WTC11 (cell line): ENCODE data around the gene CORO7. TPM values are rescaled to one million over a fixed set of nuclear protein-coding genes. Genes with fewer than 3 reads are reported as not detected.
A peak's percentile ranks its signal among the peaks of the same experiment; 100 is the strongest.

Experiments used
- ATAC-seq: fragments of 200-7000 bp; cut with Tn5 transposase; 2 replicates; pipeline ENCODE4 v1.10.0; 2021; ENCODE audit warnings: mild to moderate bottlenecking, moderate library complexity
- CTCF ChIA-PET: fragments of 300-600 bp; sonication (Branson Sonifier 250); formaldehyde crosslinking; loops from one replicate; lab custom pipeline; 2021; ENCODE audit warnings: antibody characterized with exemption; lab: Charles Lee
- POLR2A ChIA-PET: fragments of 350-600 bp; sonication (Branson Sonifier 250); formaldehyde crosslinking; loops from one replicate; lab custom pipeline; 2021; ENCODE audit warnings: antibody characterized with exemption; lab: Charles Lee
- DNase-seq: peaks from one replicate; pipeline ENCODE4 v3.0.0; 2021; ENCODE audit warnings: low spot score
- H3K27ac Mint-ChIP-seq: 2 replicates; pipeline ENCODE4 v1.8.0; 2021; ENCODE audit warnings: mixed read lengths
- H3K27me3 Mint-ChIP-seq: 2 replicates; pipeline ENCODE4 v1.8.0; 2021; ENCODE audit warnings: low read depth, mild to moderate bottlenecking, moderate library complexity, mixed read lengths
- H3K36me3 Mint-ChIP-seq: 2 replicates; pipeline ENCODE4 v1.8.0; 2021; ENCODE audit warnings: mixed read lengths
- H3K4me1 Mint-ChIP-seq: 2 replicates; pipeline ENCODE4 v1.8.0; 2022; ENCODE audit warnings: mixed read lengths
- H3K4me3 Mint-ChIP-seq: 2 replicates; pipeline ENCODE4 v1.8.0; 2021; ENCODE audit warnings: mild to moderate bottlenecking, moderate library complexity, mixed read lengths
- H3K9me3 Mint-ChIP-seq: 2 replicates; pipeline ENCODE4 v1.8.0; 2021; ENCODE audit warnings: mixed read lengths
- CREM ChIP-seq: sonication (generic); formaldehyde crosslinking; IDR thresholded peaks from 2 replicates; pipeline ENCODE4 v1.8.1; 2022; ENCODE audit warnings: mild to moderate bottlenecking, missing genetic modification reagents, moderate library complexity
- ETV6 ChIP-seq: sonication (generic); formaldehyde crosslinking; IDR thresholded peaks from 2 replicates; pipeline ENCODE4 v1.8.1; 2022; ENCODE audit warnings: mild to moderate bottlenecking, missing genetic modification reagents
- FOXK1 ChIP-seq: sonication (generic); formaldehyde crosslinking; IDR thresholded peaks from 2 replicates; pipeline ENCODE4 v1.8.0; 2022; ENCODE audit warnings: mild to moderate bottlenecking, moderate library complexity, missing genetic modification reagents
- GABPB1 ChIP-seq: sonication (generic); formaldehyde crosslinking; IDR thresholded peaks from 2 replicates; pipeline ENCODE4 v1.8.1; 2023; ENCODE audit warnings: mild to moderate bottlenecking, missing genetic modification reagents
- GTF2I ChIP-seq: fragments of 250-450 bp; sonication (Bioruptor Pico); conservative IDR thresholded peaks from 2 replicates; pipeline ENCODE4 v1.4.0; 2021; ENCODE audit warnings: mild to moderate bottlenecking
- KAT7 ChIP-seq: sonication (generic); formaldehyde crosslinking; IDR thresholded peaks from 2 replicates; pipeline ENCODE4 v1.8.1; 2023; ENCODE audit warnings: missing genetic modification reagents, mild to moderate bottlenecking, borderline replicate concordance
- MYBL2 ChIP-seq: sonication (generic); formaldehyde crosslinking; IDR thresholded peaks from 2 replicates; pipeline ENCODE4 v1.8.1; 2023; ENCODE audit warnings: mild to moderate bottlenecking, moderate library complexity, missing genetic modification reagents
- NFE2L1 ChIP-seq: sonication (generic); formaldehyde crosslinking; IDR thresholded peaks from 2 replicates; pipeline ENCODE4 v1.8.1; 2023; ENCODE audit warnings: missing genetic modification reagents
- NR2C2 ChIP-seq: sonication (generic); formaldehyde crosslinking; IDR thresholded peaks from 2 replicates; pipeline ENCODE4 v1.8.0; 2022; ENCODE audit warnings: mild to moderate bottlenecking, missing genetic modification reagents
- NR3C1 ChIP-seq: sonication (generic); formaldehyde crosslinking; conservative IDR thresholded peaks from 2 replicates; pipeline ENCODE4 v1.8.1; 2023; ENCODE audit warnings: low read depth, mild to moderate bottlenecking, missing genetic modification reagents
- RELA ChIP-seq: sonication (generic); formaldehyde crosslinking; IDR thresholded peaks from 2 replicates; pipeline ENCODE4 v1.8.1; 2022; ENCODE audit warnings: missing genetic modification reagents, mild to moderate bottlenecking, borderline replicate concordance
- SP1 ChIP-seq: sonication (generic); formaldehyde crosslinking; conservative IDR thresholded peaks from 2 replicates; pipeline ENCODE4 v1.8.1; 2022; ENCODE audit warnings: missing genetic modification reagents
- ZBTB21 ChIP-seq: sonication (generic); formaldehyde crosslinking; IDR thresholded peaks from 2 replicates; pipeline ENCODE4 v1.8.1; 2023; ENCODE audit warnings: mild to moderate bottlenecking, missing genetic modification reagents, borderline replicate concordance
- ZNF416 ChIP-seq: fragments of 250-450 bp; sonication (Bioruptor Pico); IDR thresholded peaks from 2 replicates; pipeline ENCODE4 v1.9.0; 2021; ENCODE audit warnings: mild to moderate bottlenecking, inconsistent platforms
- total RNA-seq: library from RNA; stranded (reverse); gene quantifications from 3 replicates; pipeline ENCODE4 v1.2.3, GENCODE V29; 2021
- TF ChIP-seq, protein P1 (sequence below): sonication (generic); formaldehyde crosslinking; IDR thresholded peaks from 2 replicates; pipeline ENCODE4 v1.8.1; 2023; ENCODE audit warnings: mild to moderate bottlenecking, moderate library complexity, missing genetic modification reagents
- TF ChIP-seq, protein P2 (sequence below): sonication (generic); formaldehyde crosslinking; IDR thresholded peaks from 2 replicates; pipeline ENCODE4 v1.8.0; 2022; ENCODE audit warnings: mild to moderate bottlenecking, missing genetic modification reagents
- TF ChIP-seq, protein P3 (sequence below): sonication (generic); formaldehyde crosslinking; IDR thresholded peaks from 2 replicates; pipeline ENCODE4 v1.8.1; 2022; ENCODE audit warnings: mild to moderate bottlenecking, moderate library complexity, missing genetic modification reagents
- TF ChIP-seq, protein P4 (sequence below): sonication (generic); formaldehyde crosslinking; IDR thresholded peaks from 2 replicates; pipeline ENCODE4 v1.8.0; 2022; ENCODE audit warnings: mild to moderate bottlenecking, missing genetic modification reagents

Gene CORO7
- total RNA-seq, 1 experiment from 2014 or later: 45.5 TPM

DNA sequence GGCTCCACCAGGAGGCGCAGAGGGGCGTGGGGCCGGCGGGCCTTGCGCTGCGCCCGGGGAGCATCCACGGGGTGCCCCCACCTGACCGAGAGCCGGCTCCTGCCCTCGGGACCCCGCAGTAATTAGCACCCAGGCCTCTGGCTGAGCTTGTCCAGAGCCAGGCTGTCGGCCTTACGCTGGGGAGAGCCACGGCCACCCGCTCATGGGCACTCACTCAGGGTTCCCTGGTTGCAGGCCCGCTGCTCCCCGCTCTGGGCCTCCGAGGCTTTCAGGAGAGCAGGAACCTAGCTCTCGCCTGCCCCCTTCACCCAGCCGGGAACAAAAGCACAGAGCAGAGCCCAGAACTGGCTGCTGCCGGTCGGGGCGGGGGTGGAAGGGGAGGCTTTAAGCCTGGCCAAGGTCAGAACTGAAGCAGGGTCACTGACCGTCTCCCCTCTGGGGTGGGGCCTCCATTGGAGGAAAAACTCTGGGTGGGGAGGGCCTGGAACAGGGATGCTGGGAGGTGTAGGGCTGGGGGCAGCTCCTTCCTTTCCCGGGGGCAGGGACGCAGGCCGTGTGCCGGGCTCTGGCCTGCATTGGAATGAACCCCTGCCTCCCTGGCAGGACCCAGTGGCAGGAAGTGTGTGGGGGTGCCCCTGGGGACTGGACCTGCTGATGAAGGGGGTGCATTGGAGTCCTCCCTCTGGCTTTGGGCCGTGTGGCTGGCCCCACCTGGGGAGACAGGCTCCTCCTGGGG lies 88.2 kb downstream of the CORO7 start:
- peak; percentile 48; the same call in 1 of the 2 replicates for TF ChIP-seq ZBTB21
- TF ChIP-seq ZNF416 (CRISPR knock-in tag): no peak
- TF ChIP-seq FOXK1 (CRISPR knock-in tag): peak; percentile 67
- TF ChIP-seq SP1: peak; percentile 47; the same call in 1 of the 2 replicates
- TF ChIP-seq, protein P1, sequence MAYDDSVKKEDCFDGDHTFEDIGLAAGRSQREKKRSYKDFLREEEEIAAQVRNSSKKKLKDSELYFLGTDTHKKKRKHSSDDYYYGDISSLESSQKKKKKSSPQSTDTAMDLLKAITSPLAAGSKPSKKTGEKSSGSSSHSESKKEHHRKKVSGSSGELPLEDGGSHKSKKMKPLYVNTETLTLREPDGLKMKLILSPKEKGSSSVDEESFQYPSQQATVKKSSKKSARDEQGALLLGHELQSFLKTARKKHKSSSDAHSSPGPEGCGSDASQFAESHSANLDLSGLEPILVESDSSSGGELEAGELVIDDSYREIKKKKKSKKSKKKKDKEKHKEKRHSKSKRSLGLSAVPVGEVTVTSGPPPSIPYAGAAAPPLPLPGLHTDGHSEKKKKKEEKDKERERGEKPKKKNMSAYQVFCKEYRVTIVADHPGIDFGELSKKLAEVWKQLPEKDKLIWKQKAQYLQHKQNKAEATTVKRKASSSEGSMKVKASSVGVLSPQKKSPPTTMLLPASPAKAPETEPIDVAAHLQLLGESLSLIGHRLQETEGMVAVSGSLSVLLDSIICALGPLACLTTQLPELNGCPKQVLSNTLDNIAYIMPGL (CRISPR knock-in tag): peak; percentile 88; the same call in 1 of the 2 replicates
- peak; percentile 26; the same call in 1 of the 2 replicates for TF ChIP-seq ETV6 (CRISPR knock-in tag)
- no peak for TF ChIP-seq CREM (CRISPR knock-in tag)
- TF ChIP-seq, protein P2, sequence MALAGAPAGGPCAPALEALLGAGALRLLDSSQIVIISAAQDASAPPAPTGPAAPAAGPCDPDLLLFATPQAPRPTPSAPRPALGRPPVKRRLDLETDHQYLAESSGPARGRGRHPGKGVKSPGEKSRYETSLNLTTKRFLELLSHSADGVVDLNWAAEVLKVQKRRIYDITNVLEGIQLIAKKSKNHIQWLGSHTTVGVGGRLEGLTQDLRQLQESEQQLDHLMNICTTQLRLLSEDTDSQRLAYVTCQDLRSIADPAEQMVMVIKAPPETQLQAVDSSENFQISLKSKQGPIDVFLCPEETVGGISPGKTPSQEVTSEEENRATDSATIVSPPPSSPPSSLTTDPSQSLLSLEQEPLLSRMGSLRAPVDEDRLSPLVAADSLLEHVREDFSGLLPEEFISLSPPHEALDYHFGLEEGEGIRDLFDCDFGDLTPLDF: no peak
- TF ChIP-seq, protein P3, sequence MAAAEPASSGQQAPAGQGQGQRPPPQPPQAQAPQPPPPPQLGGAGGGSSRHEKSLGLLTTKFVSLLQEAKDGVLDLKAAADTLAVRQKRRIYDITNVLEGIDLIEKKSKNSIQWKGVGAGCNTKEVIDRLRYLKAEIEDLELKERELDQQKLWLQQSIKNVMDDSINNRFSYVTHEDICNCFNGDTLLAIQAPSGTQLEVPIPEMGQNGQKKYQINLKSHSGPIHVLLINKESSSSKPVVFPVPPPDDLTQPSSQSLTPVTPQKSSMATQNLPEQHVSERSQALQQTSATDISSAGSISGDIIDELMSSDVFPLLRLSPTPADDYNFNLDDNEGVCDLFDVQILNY (CRISPR knock-in tag): 0 out of 2 replicates have a peak, but pooled peaks have one; percentile 32
- peak; percentile 35; the same call in 1 of the 2 replicates for TF ChIP-seq GABPB1 (CRISPR knock-in tag)
- TF ChIP-seq NR3C1 (CRISPR knock-in tag): no peak
- TF ChIP-seq, protein P4, sequence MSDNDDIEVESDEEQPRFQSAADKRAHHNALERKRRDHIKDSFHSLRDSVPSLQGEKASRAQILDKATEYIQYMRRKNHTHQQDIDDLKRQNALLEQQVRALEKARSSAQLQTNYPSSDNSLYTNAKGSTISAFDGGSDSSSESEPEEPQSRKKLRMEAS: peak; percentile 60; the same call in 1 of the 2 replicates
- TF ChIP-seq RELA: 0 out of 2 replicates have a peak, but pooled peaks have one; percentile 32
- Mint-ChIP-seq H3K4me1 (peaks cover 28% of the 10 kb centered on the region), H3K36me3 (no peaks in the 10 kb centered on the region), H3K4me3 (peak overlapping the region; percentile 57), H3K27ac (peak overlapping the region; percentile 74), H3K9me3 (no peaks in the 10 kb centered on the region), H3K27me3 (no peaks in the 10 kb centered on the region)
- CTCF ChIA-PET: interaction anchor here (0.6 to 9.3 kb wide), 28 partner anchors 10 to 345 kb away, joined by 3 to 185 read pairs (median 6); partner anchors contain the start of genes GLIS2, PAM16 and TFAP4
- POLR2A ChIA-PET: interaction anchor here (0.6 to 2.6 kb wide), 10 partner anchors 12 to 74 kb away, joined by 3 to 14 read pairs (median 4); partner anchors contain the start of genes GLIS2, PAM16 and TFAP4
- DNase-seq (peak; percentile 89), ATAC-seq (peak; percentile 76)

- Mint-ChIP-seq H3K27ac (no peak overlapping the region), H3K27me3 (no peaks in the 10 kb centered on the region), H3K9me3 (no peaks in the 10 kb centered on the region), H3K36me3 (no peaks in the 10 kb centered on the region), H3K4me3 (peak overlapping the region; percentile 57), H3K4me1 (peaks cover 28% of the 10 kb centered on the region)
- CTCF ChIA-PET: interaction anchor here (0.6 to 9.3 kb wide), 26 partner anchors 10 to 345 kb away, joined by 3 to 185 read pairs (median 7); partner anchors contain the start of genes GLIS2, PAM16 and TFAP4
- TF ChIP-seq KAT7 (CRISPR knock-in tag) (no peak), NR2C2 (no peak), MYBL2 (CRISPR knock-in tag) (no peak), NFE2L1 (no peak), GTF2I (CRISPR knock-in tag) (no peak), GABPB1 (CRISPR knock-in tag) (no peak)
- TF ChIP-seq, protein P3 (CRISPR knock-in tag): no peak
- peak; percentile 3 for ATAC-seq
- POLR2A ChIA-PET: interaction anchor here (0.8 to 2.6 kb wide), 8 partner anchors 11 to 73 kb away, joined by 3 to 14 read pairs (median 6); partner anchors contain the start of genes GLIS2 and TFAP4
- DNase-seq: no peak
Observed at GRCh38 chr16:4327386-4328045, 88.9 kb downstream of the CORO7 start.
